Measurements from ENCODE around the gene FAM200C.

The FAM200C gene

GRCh38 chr5:160369990-160370712 lies 29.7 kb downstream of the FAM200C start, which contains the start of gene C1QTNF2:
Gene C1QTNF2 (minus strand): TSS chr5:160370626. CDS start chr5:160355011, 15,615 bp downstream.
- no peak for TF ChIP-seq CTCF (IDR thresholded peaks at IDR 0.05; ENCODE audit: insufficient read depth, low read depth, low read length, missing control alignments)
- DNase-seq (ENCODE audit: low read depth), result peak; percentile 65
- H3K4me3 ChIP-seq (ENCODE audit: low read length), result peak within 1 kb of the TSS; percentile 29

GRCh38 chr5:160367885-160368284 lies 32.0 kb downstream of the FAM200C start:
- H3K4me3 ChIP-seq (ENCODE audit: low read length), result no peak overlapping the region
- TF ChIP-seq CTCF (IDR thresholded peaks at IDR 0.05; ENCODE audit: insufficient read depth, low read depth, low read length, missing control alignments), result no peak
- DNase-seq (ENCODE audit: low read depth), result no peak

- TF ChIP-seq CTCF (IDR thresholded peaks at IDR 0.05; ENCODE audit: insufficient read depth, low read depth, low read length, missing control alignments), result no peak
- no peak for DNase-seq (ENCODE audit: low read depth)
- no peak overlapping the region for H3K4me3 ChIP-seq (ENCODE audit: low read length)
These were observed 32.6 kb downstream of the FAM200C start for GRCh38 chr5:160367261-160367660.

GRCh38 chr5:160366230-160366629 lies 33.6 kb downstream of the FAM200C start:
- peak; percentile 49 for DNase-seq (ENCODE audit: low read depth)
- TF ChIP-seq CTCF (IDR thresholded peaks at IDR 0.05; ENCODE audit: insufficient read depth, low read depth, low read length, missing control alignments), result no peak
- H3K4me3 ChIP-seq (ENCODE audit: low read length), result no peak overlapping the region

DNA sequence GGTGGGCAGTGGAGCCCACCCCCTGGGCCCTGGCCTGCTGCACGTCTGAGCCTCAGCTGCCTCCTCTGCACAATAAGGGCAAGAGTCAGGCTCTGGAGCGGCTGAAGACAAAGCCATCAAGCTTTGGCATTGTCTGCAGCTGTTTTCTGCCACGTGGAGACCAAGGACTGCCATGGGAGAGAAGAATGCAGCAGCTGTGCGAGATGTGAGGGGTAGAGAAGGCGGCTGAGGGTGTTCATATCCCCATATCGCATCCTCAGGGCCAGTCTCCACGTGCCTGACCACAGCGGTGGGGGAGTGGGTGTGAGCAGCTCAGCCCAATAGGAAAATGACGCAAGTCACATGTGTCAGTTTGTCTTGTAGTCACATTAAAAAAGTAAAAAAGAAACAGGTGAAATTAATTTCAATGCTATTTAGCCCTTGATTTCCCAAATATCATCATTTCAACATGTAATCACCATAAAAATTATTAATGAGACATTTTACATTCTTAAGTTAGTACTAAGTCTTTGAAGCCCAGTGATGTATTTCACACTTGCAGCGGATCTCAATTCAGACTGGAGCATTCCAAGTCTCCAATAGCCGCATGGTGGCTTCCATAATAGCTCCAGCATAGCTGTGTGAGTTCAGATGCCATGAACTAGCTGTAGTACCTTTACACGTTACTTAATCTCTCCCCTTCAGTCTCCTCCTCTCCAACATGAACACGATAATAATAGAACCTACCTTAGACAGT lies 36.0 kb downstream of the FAM200C start:
- no peak overlapping the region for H3K4me3 ChIP-seq (ENCODE audit: low read length)
- no peak for DNase-seq (ENCODE audit: low read depth)
- TF ChIP-seq CTCF (IDR thresholded peaks at IDR 0.05; ENCODE audit: insufficient read depth, low read depth, low read length, missing control alignments), result no peak

DNA sequence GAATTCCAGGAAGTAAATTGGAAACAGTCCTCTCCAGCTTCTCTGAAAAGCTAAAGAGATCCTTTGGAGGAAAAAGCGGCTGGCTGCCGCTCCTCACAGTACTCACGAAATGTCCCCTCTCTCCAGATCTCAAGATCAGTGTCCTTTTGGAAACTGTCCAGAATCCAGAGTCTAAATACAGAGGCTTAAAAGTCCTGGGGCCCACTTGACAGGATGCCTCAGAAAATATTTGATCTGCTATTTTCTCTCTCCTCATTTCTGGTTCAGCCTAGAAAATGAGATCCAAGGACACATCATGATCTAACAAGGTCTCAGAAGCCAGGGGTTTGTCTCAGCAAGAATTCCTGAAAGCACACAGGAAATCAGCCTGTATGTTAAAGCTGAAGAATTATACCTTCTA lies 36.6 kb downstream of the FAM200C start:
- no peak for TF ChIP-seq CTCF (IDR thresholded peaks at IDR 0.05; ENCODE audit: insufficient read depth, low read depth, low read length, missing control alignments)
- no peak for DNase-seq (ENCODE audit: low read depth)

More for the DNA sequence above, 36.6 kb downstream of the FAM200C start:
- H3K4me3 ChIP-seq (ENCODE audit: low read length), result no peak overlapping the region
